HPDE6-E6E7 (cell line): ENCODE data around the gene ASB1.
A peak's percentile ranks its signal among the peaks of the same experiment; 100 is the strongest.

Source experiments
- DNase-seq: peaks from one replicate; pipeline ENCODE4 v3.0.0; 2011; ENCODE audit warnings: missing footprints; ENCODE audit errors: extremely low spot score

Gene ASB1

GRCh38 chr2:238444242-238444641, 17.5 kb downstream of the ASB1 start:
- DNase-seq, result no peak

GRCh38 chr2:238445409-238446190, 18.9 kb downstream of the ASB1 start:
- DNase-seq, result no peak

GRCh38 chr2:238446371-238446770, 19.6 kb downstream of the ASB1 start:
- DNase-seq, result no peak

GRCh38 chr2:238448031-238448955, 21.6 kb downstream of the ASB1 start:
- DNase-seq, result no peak

GRCh38 chr2:238449241-238449640, 22.5 kb downstream of the ASB1 start:
- no peak for DNase-seq

GRCh38 chr2:238449909-238450417, 23.2 kb downstream of the ASB1 start:
- no peak for DNase-seq

- DNase-seq, result no peak
Observed at GRCh38 chr2:238450440-238450861, 23.7 kb downstream of the ASB1 start.

GRCh38 chr2:238453842-238454241, 27.1 kb downstream of the ASB1 start:
- DNase-seq, result no peak

DNA sequence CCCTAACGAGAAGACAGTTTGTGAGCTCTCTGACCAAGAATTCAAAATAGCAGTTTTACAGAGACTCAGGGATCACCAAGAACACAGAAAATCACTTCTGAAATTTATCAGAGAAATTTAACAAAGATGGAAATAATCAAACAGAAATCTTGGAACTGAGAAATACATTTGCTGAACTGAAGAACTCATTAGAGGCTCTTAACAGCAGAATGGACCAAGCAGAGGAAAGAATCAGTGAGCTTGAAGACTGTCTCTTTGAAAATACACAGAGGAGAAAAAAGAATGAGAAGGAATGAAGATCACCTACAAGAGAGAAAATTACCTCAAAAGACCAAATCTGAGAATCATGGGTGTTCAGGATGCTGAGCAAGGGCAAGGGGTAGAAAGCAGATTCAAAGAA, 29.7 kb downstream of the ASB1 start:
- no peak for DNase-seq

DNA sequence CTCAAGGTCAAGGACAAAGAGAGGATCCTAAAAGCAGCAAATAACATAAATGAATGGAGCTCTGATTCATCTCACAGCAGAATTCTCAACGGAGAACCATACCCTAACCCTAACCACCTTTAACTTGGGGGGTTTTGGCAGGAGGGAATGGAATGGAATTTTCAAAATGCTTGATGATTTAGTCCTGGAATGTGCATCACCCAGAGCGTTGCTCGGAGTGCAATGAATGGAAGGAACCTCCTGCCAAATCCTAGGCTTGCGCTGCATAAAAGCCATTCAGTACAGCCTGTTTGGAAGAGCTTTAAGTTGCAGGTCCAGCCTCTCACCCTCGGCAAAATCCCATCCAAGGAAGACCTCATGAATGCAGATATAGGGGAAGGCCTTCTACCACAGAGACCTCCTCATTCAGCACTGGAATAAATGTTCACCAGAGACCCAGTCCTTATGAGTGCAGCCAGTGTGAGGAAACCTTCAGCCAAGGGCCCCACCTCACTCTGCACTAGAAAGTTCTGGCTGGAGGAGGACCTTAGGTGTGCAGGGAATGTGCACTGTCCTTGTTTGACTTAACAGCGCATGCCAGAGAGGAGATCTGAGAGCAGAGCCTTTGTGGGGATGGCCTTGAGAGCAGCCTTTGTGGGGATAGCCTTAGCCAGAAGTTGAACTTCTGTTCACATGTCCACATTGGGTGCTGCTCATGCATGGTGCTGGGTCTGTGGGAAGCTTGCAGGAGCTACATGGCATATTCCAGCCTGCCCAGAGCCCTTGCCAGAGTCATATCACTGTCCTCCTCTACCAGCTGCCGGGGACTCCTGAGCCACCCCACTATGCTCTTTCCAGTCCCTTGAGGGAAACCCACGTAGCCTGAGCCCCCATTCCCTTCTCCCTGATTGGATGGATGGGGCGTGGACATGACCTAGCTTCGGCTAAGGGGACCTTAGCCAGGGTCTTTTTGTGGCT, 30.5 kb downstream of the ASB1 start:
- no peak for DNase-seq

GRCh38 chr2:238457927-238458324, 31.2 kb downstream of the ASB1 start:
- DNase-seq, result no peak

DNA sequence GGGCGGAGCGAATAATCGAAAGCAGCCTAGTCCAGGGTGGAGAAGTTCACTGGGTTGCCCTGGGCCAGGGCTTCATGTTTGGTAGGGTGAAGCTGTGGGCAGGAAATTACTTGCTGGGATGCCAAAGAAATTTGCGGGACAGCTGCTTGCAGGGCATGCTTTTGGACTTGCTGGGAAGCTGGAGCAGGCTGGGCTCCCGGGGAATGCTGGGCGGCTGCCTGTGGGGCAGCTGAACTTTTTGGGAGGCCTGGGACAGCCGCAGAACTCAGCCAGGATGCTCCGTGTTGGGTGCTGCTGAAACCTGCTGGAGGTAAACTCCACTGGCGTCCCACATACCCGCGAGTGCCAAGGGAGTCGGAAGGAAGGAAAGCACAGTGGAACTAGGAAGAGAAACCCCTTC, 31.9 kb downstream of the ASB1 start:
- DNase-seq, result no peak

GRCh38 chr2:238459081-238459629, 32.4 kb downstream of the ASB1 start:
- no peak for DNase-seq

- DNase-seq, result no peak
Observed at GRCh38 chr2:238461051-238461450, 34.3 kb downstream of the ASB1 start.

GRCh38 chr2:238461491-238461890, 34.8 kb downstream of the ASB1 start:
- no peak for DNase-seq

DNA sequence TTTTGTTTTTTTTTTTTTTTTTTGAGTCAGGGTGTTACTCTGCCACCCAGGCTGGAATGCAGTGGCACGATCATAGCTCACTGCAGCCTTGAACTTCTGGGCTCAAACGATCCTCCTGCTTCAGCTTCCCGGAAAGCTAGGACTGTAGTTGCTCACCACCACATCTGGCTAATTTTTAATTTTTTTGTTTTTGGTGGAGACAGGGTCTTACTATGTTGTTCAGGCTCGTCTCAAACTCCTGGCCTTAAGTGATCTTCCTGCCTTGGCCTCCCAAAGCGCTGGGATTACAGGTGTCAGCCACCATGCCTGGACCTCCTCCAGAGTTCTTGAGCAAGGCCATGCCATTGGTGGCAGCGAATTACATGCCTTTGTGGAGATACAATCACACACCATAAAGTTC, 35.2 kb downstream of the ASB1 start:
- DNase-seq, result no peak

GRCh38 chr2:238462782-238463396, 36.2 kb downstream of the ASB1 start:
- peak; percentile 19 for DNase-seq

GRCh38 chr2:238464389-238464788, 37.7 kb downstream of the ASB1 start:
- DNase-seq, result no peak

DNA sequence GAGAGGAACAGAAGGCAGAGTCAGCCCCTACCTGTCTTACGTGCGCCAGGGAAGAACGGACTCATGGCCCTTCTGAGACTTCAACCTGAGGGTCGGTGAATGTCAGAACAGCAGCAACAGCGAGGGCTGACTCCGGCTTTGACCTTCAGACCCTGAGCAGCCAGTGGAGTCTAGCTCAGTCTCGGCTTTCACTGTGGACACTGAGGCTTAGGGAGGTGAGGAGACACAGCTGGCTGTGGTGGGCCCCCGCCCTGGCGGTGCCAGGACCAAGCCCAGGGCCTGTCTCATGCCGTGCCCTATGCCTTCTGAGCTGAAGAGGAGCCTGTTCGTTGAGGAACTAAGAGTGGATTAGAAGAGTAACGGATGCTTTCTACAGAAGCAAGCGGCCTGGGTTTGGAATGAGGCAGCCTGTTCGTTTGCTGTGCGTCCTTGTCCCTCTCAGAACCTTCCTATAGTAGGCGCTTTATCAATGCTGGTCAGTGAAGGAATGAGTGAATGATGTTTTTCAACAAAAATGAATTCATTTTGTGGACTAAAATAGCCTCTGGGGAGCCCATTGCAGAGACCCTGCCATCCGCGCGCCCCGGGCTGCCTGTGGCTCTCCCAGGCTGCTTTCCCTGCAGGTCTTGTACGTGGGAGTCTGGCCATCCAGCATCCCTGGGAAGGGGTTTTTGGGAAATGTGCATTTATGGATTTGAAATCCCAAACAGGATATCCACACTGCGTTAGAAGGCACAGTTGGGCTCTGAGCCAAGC, 38.9 kb downstream of the ASB1 start:
- no peak for DNase-seq

- no peak for DNase-seq
Observed at GRCh38 chr2:238466243-238466756, 39.6 kb downstream of the ASB1 start.
